Measurements from ENCODE around the gene C16orf95.

- TF ChIP-seq YY1 (IDR thresholded peaks at IDR 0.05) (no peak), ZBTB33 (IDR thresholded peaks at IDR 0.05) (no peak), SP1 (IDR thresholded peaks at IDR 0.05) (no peak)
Measured at GRCh38 chr16:87273471-87274030, 43.6 kb downstream of the C16orf95 start.

Measured in liver (tissue), 2 donors.